ENCODE measurements around the gene KRT81.
"Not testable (repeated sequence)": the region's sequence is repeated elsewhere in the genome, so short reads cannot be mapped to it uniquely, and the experiment has no call there.

Gene KRT81

DNA sequence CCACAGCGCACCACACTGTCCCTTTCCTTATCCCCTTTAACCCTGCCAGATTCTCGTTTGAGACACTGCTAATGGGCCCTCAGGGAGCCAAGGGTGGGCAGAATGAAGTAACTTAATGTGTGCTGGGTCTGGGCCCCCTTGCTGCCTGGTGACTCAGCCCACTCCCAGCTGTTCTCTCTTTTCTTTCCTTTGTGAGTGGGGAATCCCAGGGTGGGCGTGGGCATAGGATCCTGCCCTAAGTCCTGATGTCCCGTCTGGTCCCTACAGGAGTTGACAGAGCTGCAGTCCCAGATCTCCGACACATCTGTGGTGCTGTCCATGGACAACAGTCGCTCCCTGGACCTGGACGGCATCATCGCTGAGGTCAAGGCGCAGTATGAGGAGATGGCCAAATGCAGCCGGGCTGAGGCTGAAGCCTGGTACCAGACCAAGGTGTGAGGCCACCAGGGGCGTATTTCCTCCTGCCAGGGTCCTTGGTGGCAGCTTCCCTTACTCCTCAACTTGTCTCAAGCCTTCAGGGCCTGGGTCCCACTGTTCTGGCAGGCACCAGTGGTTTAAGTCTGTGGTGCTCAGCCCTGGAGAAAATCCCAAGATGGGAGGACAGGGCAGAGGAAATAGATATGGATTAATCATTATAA lies 50.0 kb downstream of the KRT81 start:
- no peak for DNase-seq (ENCODE audit: low read depth in 2 of 2)

GRCh38 chr12:52240247-52240646 lies 51.1 kb downstream of the KRT81 start:
- not testable (repeated sequence) for DNase-seq (ENCODE audit: low read depth in 2 of 2)

GRCh38 chr12:52239767-52240166 lies 51.6 kb downstream of the KRT81 start:
- no peak for DNase-seq (ENCODE audit: low read depth in 2 of 2)

DNA sequence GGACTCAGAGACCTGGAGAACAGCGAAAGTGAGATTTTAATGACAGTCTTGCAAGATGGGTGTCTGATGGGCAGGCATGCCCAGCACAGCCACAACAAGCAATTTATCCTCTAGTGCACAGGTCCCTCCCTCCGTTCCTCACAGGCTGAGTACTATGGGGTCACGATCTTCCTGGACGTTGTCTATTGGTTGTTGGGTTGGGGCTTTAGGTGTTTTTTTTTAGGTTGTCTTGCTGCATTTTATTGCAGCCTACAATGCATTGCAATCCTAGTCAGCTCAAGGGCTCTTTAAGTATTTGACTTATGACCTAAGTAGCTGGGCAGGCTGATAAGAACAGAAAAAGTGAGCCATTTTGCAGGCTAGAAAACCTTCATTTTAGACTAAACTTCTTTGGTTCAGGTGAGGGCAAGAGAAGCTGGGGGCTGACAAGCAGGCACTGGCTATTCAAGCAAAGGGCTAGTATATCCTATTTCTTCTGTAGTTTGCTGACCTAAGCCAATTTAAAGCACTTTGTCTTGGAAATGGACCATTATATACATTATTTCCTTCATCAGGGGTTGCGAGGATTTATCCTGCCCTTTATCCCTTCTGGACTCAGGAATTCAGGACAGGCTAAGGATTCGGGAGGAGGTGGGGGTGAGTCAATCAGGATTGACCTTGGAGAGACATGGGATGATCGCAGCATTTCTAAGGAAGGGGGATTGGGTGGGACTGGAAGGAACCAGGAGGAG lies 52.3 kb downstream of the KRT81 start:
- DNase-seq (ENCODE audit: low read depth in 2 of 2) = no peak

GRCh38 chr12:52238207-52238840 lies 53.0 kb downstream of the KRT81 start:
- no peak for DNase-seq (ENCODE audit: low read depth in 2 of 2)

DNA sequence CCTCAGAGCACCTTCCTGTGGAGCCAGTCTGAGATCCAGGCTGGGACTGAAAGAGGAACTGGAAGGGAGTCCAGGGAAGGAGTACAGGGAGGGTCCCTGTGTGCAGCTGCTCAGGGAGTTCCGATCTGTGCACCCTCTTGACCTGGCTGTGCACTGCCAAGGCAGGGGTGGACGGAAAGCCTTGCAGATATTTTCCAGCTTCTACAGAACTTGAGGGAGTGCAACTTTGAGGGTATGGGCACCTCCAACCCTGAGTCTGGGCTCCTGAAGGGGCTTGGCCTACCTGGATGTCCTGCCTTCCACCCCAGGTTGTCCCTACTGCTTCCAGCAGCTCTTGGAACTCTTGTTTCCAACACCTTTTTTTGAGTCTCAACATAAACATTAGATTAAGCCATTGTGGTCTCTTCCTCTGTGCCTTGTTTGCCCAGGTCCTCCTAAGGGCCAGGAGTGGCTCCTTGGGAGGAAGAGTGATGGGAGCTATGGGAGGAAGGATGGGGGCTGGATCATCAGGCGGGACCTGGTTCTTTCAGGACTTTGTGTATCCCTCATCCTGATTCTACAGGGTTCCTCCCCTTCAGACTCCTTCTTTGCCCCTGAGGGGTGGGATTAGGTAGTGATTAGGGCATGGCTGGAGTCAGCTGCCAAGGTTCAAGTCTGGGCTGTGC lies 54.8 kb downstream of the KRT81 start:
- DNase-seq (ENCODE audit: low read depth in 2 of 2) = no peak
